Common myeloid progenitor, CD34-positive (primary cell): ENCODE results near the gene COL15A1.

Experiments used
- CTCF ChIA-PET: fragments of 350-600 bp; sonication (Branson Sonifier 250); formaldehyde crosslinking; loops from one replicate; lab custom pipeline; 2021; ENCODE audit warnings: antibody characterized with exemption; lab: Charles Lee
- POLR2A ChIA-PET: fragments of 350-600 bp; sonication (Branson Sonifier 250); formaldehyde crosslinking; loops from one replicate; lab custom pipeline; 2021; ENCODE audit warnings: antibody characterized with exemption; lab: Charles Lee
- DNase-seq, 3 donors: peaks; one replicate each; pipeline versions ENCODE4 v3.0.0 to v3.0.0-alpha.2; 2013
- H3K27ac ChIP-seq, 2 experiments: 1 replicate in 1 of 2; 2 replicates in 1 of 2; pipeline ENCODE4 v1.7.0; 2013; ENCODE audit warnings: inconsistent platforms in 2 of 2, low read length in 2 of 2, mild to moderate bottlenecking in 2 of 2, low read depth in 1 of 2, moderate library complexity in 1 of 2; ENCODE audit not compliant: severe bottlenecking in 2 of 2, insufficient read depth in 1 of 2, poor library complexity in 1 of 2
- H3K27me3 ChIP-seq, 5 experiments: replicated peaks in 2 of 5; 1 replicate in 3 of 5; 2 replicates in 2 of 5; pipeline versions ENCODE4 v1.6.1 to v1.7.0; 2013; ENCODE audit warnings: low read length in 4 of 5, mild to moderate bottlenecking in 2 of 5, moderate library complexity in 2 of 5, inconsistent platforms in 1 of 5; ENCODE audit not compliant: insufficient read depth in 5 of 5, control insufficient read depth in 4 of 5
- H3K36me3 ChIP-seq, 4 experiments: 1 replicate in 2 of 4; 2 replicates in 2 of 4; pipeline versions ENCODE4 v1.6.1 to v1.7.0; 2013; ENCODE audit warnings: low read length in 3 of 4, control low read depth in 1 of 4, mild to moderate bottlenecking in 1 of 4; ENCODE audit not compliant: control insufficient read depth in 4 of 4, insufficient read depth in 4 of 4
- H3K4me1 ChIP-seq, 4 experiments: 1 replicate in 3 of 4; 2 replicates in 1 of 4; pipeline versions ENCODE4 v1.6.1 to v1.7.1; 2013; ENCODE audit warnings: low read length in 3 of 4, mild to moderate bottlenecking in 3 of 4, control low read depth in 1 of 4, inconsistent platforms in 1 of 4, moderate library complexity in 1 of 4; ENCODE audit not compliant: control insufficient read depth in 4 of 4, insufficient read depth in 4 of 4; ENCODE audit errors: control extremely low read depth in 1 of 4
- H3K4me3 ChIP-seq, 7 experiments: 1 replicate in 4 of 7; 2 replicates in 3 of 7; pipeline versions ENCODE4 v1.5.1 to v1.7.0; 2013; ENCODE audit warnings: mild to moderate bottlenecking in 7 of 7, low read length in 6 of 7, moderate library complexity in 6 of 7, inconsistent platforms in 2 of 7, low read depth in 2 of 7, control low read depth in 1 of 7; ENCODE audit not compliant: insufficient read depth in 4 of 7, control insufficient read depth in 1 of 7; ENCODE audit errors: extremely low read depth in 1 of 7
- H3K9me3 ChIP-seq, 5 experiments: 1 replicate in 4 of 5; 2 replicates in 1 of 5; pipeline versions ENCODE4 v1.6.1 to v1.7.1; 2013; ENCODE audit warnings: low read length in 4 of 5, mild to moderate bottlenecking in 2 of 5, inconsistent platforms in 1 of 5, low read depth in 1 of 5, moderate library complexity in 1 of 5; ENCODE audit not compliant: control insufficient read depth in 4 of 5, insufficient read depth in 2 of 5; ENCODE audit errors: control extremely low read depth in 1 of 5
- WGBS: methylation state at CpG from one replicate; pipeline ENCODE4 v1.1.5; 2013; ENCODE audit not compliant: insufficient coverage; 5-methylcytosine and 5-hydroxymethylcytosine counted together

The COL15A1 gene

GRCh38 chr9:99069546-99069945, 125.8 kb downstream of the COL15A1 start:
- DNase-seq, result no peak
- ChIA-PET POLR2A (no interaction called here), CTCF (interaction anchor here (1.6 kb wide), 1 partner anchor 11 kb away, joined by 4 read pairs; no protein-coding TSS in a partner anchor)
- H3K4me1 ChIP-seq, result peaks cover 0 to 6% (median 1%) of the 10 kb centered on the region in 4 experiments
- no peaks in the 10 kb centered on the region for H3K27me3 ChIP-seq
- H3K27ac ChIP-seq, result no peak overlapping the region
- 98% methylated on average over 12 of the region's 12 CpGs for WGBS
- no peak overlapping the region for H3K4me3 ChIP-seq
- H3K36me3 ChIP-seq, result no peaks in the 10 kb centered on the region
- H3K9me3 ChIP-seq, result no peaks in the 10 kb centered on the region

- ChIA-PET CTCF (no interaction called here), POLR2A (interaction anchor here (0.5 kb wide), 1 partner anchor 71 kb away, joined by 6 read pairs; no protein-coding TSS in a partner anchor)
- 100% methylated on average over 2 of the region's 6 CpGs for WGBS
- no peaks in the 10 kb centered on the region for H3K27me3 ChIP-seq
- H3K9me3 ChIP-seq, result no peaks in the 10 kb centered on the region
- peaks cover 0 to 16% (median 8%) of the 10 kb centered on the region in 4 experiments for H3K4me1 ChIP-seq
- no peak overlapping the region for H3K4me3 ChIP-seq
- no peak overlapping the region for H3K27ac ChIP-seq
- DNase-seq, result no peak
- H3K36me3 ChIP-seq, result no peaks in the 10 kb centered on the region
Measured at GRCh38 chr9:99070681-99071080, 127.0 kb downstream of the COL15A1 start.

GRCh38 chr9:99071313-99072039, 127.8 kb downstream of the COL15A1 start:
- 97% methylated on average over 9 of the region's 9 CpGs for WGBS
- no peaks in the 10 kb centered on the region for H3K9me3 ChIP-seq
- POLR2A ChIA-PET, result interaction anchor here (0.6 kb wide), 2 partner anchors 12 to 798 kb away, joined by 3 read pairs; no protein-coding TSS in a partner anchor

GRCh38 chr9:99072040-99072394, 128.3 kb downstream of the COL15A1 start:
- DNase-seq, result no peak
- Histone ChIP-seq H3K4me1 (peaks cover 1 to 27% (median 18%) of the 10 kb centered on the region in 4 experiments), H3K27ac (no peak overlapping the region), H3K9me3 (no peaks in the 10 kb centered on the region), H3K4me3 (no peak overlapping the region), H3K27me3 (no peaks in the 10 kb centered on the region), H3K36me3 (no peaks in the 10 kb centered on the region)
- WGBS, result 94% methylated on average over 5 of the region's 6 CpGs
- POLR2A ChIA-PET, result interaction anchor here (0.6 kb wide), 1 partner anchor 798 kb away, joined by 3 read pairs; no protein-coding TSS in a partner anchor
- CTCF ChIA-PET, result no interaction called here

More at GRCh38 chr9:99071313-99072039, 127.8 kb downstream of the COL15A1 start:
- DNase-seq, result no peak
- Histone ChIP-seq H3K4me1 (peaks cover 0 to 22% (median 14%) of the 10 kb centered on the region in 4 experiments), H3K27ac (no peak overlapping the region), H3K4me3 (no peak overlapping the region), H3K27me3 (no peaks in the 10 kb centered on the region), H3K36me3 (no peaks in the 10 kb centered on the region)
- CTCF ChIA-PET, result no interaction called here

GRCh38 chr9:99073347-99073746, 129.6 kb downstream of the COL15A1 start:
- Histone ChIP-seq H3K27ac (no peak overlapping the region), H3K9me3 (no peaks in the 10 kb centered on the region), H3K4me1 (peaks cover 3 to 34% (median 24%) of the 10 kb centered on the region in 4 experiments), H3K36me3 (no peaks in the 10 kb centered on the region), H3K4me3 (no peak overlapping the region), H3K27me3 (no peaks in the 10 kb centered on the region)
- ChIA-PET POLR2A (no interaction called here), CTCF (no interaction called here)
- WGBS, result 100% methylated on average over 1 of the region's 2 CpGs
- no peak for DNase-seq

GRCh38 chr9:99073985-99074901, 130.5 kb downstream of the COL15A1 start:
- Histone ChIP-seq H3K27me3 (no peaks in the 10 kb centered on the region), H3K27ac (peak overlapping the region in 1 of 2 experiments; percentile 77), H3K4me3 (no peak overlapping the region), H3K36me3 (no peaks in the 10 kb centered on the region), H3K4me1 (peaks cover 3 to 34% (median 24%) of the 10 kb centered on the region in 4 experiments), H3K9me3 (no peaks in the 10 kb centered on the region)
- CTCF ChIA-PET, result interaction anchor here (0.7 kb wide), 1 partner anchor 8 kb away, joined by 3 read pairs; no protein-coding TSS in a partner anchor
- POLR2A ChIA-PET, result no interaction called here
- peak in 1 of 3 donors; percentile 60 for DNase-seq
- 95% methylated on average over 6 of the region's 8 CpGs for WGBS
